ENCODE results near the gene OR2T10. TPM values are rescaled to one million over a fixed set of nuclear protein-coding genes. Genes with fewer than 3 reads are reported as not detected.

The OR2T10 gene
- total RNA-seq, 6 experiments from 2014 or later, result not detected

DNA sequence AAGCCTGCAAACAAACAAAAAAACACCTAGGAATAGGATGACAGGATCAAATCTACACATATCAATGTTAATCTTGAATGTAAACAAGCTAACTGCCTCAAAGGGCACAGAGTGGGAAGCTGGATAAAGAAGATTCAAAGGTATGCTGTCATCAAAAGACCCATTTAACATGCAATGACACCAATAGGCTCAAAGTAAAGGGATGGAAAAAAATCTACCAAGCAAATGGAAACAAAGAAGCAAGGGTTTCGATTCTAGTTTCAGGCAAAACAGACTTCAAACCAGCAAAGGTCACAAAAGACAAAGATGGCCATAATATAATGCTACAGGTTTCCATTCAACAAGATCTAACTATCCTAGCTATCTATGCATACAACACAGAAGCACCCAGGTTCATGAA lies 16.2 kb upstream of the OR2T10 start:
- intact Hi-C loops (cut with DNase I), result loop anchor here in 1 of 2 donors (10.0 kb wide), 1 partner anchor 61 kb away; no protein-coding TSS in a partner anchor
- H3K4me1 ChIP-seq, result no peaks in the 10 kb centered on the region
- no peak for TF ChIP-seq CTCF (IDR thresholded peaks at IDR 0.05)
- no peak for TF ChIP-seq POLR2A (IDR thresholded peaks at IDR 0.05)
- no peak overlapping the region for H3K4me3 ChIP-seq
- no peaks in the 10 kb centered on the region for H3K9me3 ChIP-seq
- H3K36me3 ChIP-seq, result no peaks in the 10 kb centered on the region
- no peak for ATAC-seq
- no peak overlapping the region for H3K27ac ChIP-seq
- no peak for DNase-seq
- H3K27me3 ChIP-seq, result no peaks in the 10 kb centered on the region
- 38% methylated on average over 1 of the region's 1 CpG for WGBS (ENCODE audit: insufficient coverage, low coverage, low lambda C conversion rate, missing lambda C conversion rate)

DNA sequence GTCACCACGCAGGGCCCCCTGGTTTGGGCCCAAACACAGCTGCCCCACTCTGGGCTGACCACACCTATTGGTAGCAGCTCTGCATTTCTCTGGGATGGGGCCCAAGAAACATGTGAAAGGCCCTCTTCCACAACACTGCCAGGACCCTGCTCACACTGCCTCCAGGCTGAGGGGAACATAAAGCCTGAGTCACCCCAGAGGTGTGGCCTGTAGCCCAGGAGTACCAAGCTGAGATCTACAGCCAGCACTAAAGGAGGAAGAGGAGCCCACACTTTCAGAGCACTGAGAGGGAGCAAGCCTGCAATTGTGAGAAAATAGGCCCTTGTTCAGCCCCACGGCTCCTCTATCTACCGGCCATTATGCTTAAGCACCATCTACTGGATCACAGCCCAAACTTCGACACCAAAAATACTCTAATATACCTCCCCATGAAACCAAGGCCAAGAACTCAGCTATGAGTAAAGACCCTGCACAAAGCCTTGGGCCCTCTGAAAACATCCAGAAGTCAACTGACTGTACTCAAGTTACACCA lies 14.4 kb upstream of the OR2T10 start:
- Histone ChIP-seq H3K27ac (no peak overlapping the region), H3K27me3 (no peaks in the 10 kb centered on the region), H3K9me3 (no peaks in the 10 kb centered on the region), H3K4me3 (no peak overlapping the region), H3K36me3 (no peaks in the 10 kb centered on the region), H3K4me1 (no peaks in the 10 kb centered on the region)
- DNase-seq (no peak), ATAC-seq (no peak)
- TF ChIP-seq POLR2A (IDR thresholded peaks at IDR 0.05) (no peak), CTCF (IDR thresholded peaks at IDR 0.05) (no peak)
- intact Hi-C loops (cut with DNase I), result loop anchor here in 1 of 2 donors (10.0 kb wide), 1 partner anchor 63 kb away; no protein-coding TSS in a partner anchor
- WGBS (ENCODE audit: insufficient coverage, low coverage, low lambda C conversion rate, missing lambda C conversion rate), result 89% methylated on average over 1 of the region's 4 CpGs

- H3K36me3 ChIP-seq, result no peaks in the 10 kb centered on the region
- H3K4me3 ChIP-seq, result no peak overlapping the region
- no peaks in the 10 kb centered on the region for H3K9me3 ChIP-seq
- no peak for TF ChIP-seq CTCF (IDR thresholded peaks at IDR 0.05)
- no peak for TF ChIP-seq POLR2A (IDR thresholded peaks at IDR 0.05)
- ATAC-seq (peak in 1 of 4 donors; percentile 38), DNase-seq (no peak)
- 29% methylated on average over 3 of the region's 3 CpGs for WGBS (ENCODE audit: insufficient coverage, low coverage, low lambda C conversion rate, missing lambda C conversion rate)
- intact Hi-C loops (cut with DNase I), result loop anchor here in 1 of 2 donors (10.0 kb wide), 1 partner anchor 64 kb away; no protein-coding TSS in a partner anchor
- H3K4me1 ChIP-seq, result no peaks in the 10 kb centered on the region
- no peak overlapping the region for H3K27ac ChIP-seq
- no peaks in the 10 kb centered on the region for H3K27me3 ChIP-seq
Measured at GRCh38 chr1:248610301-248610700, 12.8 kb upstream of the OR2T10 start.

GRCh38 chr1:248599396-248599795 lies 1.9 kb upstream of the OR2T10 start:
- no peaks in the 10 kb centered on the region for H3K4me1 ChIP-seq
- no peaks in the 10 kb centered on the region for H3K27me3 ChIP-seq
- intact Hi-C loops (cut with DNase I), result no loop called here
- TF ChIP-seq CTCF (IDR thresholded peaks at IDR 0.05) (no peak), POLR2A (IDR thresholded peaks at IDR 0.05) (no peak)
- no peak for DNase-seq
- no peaks in the 10 kb centered on the region for H3K36me3 ChIP-seq
- no peak for ATAC-seq
- H3K9me3 ChIP-seq, result no peaks in the 10 kb centered on the region
- no peak overlapping the region for H3K4me3 ChIP-seq
- WGBS (ENCODE audit: insufficient coverage, low coverage, low lambda C conversion rate, missing lambda C conversion rate), result 50% methylated on average over 8 of the region's 8 CpGs
- no peak overlapping the region for H3K27ac ChIP-seq
